GM20431 (cell line): ENCODE results near the gene EPHA6.

Source experiments
- in situ Hi-C: fragments of 300-500 bp; cut with MseI, MboI; formaldehyde crosslinking; loops from one replicate; pipeline ENCODE4 v1.15.0; 2020; ENCODE audit warnings: low sequenced_read_pairs; ENCODE audit not compliant: unreplicated experiment

The EPHA6 gene

DNA sequence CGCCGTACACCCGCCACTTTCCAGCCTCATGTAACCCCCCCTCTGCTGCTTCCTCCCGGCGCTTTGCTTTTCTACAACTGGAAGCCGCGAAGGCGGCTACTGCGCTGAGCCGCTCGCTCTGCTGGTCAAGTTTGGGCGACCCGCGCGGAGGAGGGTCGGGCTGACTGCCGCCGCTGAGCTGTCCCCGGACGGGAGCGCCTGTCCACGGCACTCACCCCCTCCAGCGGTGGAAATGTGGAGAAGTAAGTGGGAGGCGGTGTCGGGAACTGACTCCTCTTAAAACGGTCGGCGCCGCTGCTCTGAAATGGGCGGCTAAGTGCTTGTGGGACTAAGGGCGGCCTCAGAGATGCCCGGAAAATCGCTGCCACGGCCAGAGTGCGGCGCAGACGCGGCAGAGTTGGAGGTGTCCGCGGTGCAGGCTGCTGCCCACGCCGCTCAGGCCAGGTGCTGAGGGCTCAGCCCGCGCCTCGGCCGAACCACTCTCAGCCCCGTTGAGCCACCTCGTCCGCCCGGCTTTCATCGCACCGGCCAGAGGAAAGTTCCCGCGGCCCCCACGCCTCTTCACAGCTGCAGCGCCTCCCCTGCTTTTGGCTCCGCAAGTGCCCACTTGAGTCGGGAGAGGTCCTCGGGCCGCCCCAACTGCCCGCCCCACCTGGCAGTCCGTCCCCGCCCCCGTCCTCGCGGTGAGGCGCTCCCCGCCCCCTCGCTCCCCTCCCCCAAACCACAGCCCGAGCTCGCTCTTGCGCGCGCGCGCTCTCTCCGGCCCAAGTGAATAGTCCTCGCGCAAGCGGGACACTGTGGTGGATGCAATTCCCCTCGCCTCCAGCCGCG, at the start of gene EPHA6:
Gene EPHA6 (plus strand): TSS at position 775 of the 831 bp plus-strand sequence.
- in situ Hi-C loops = no loop called here

- in situ Hi-C loops = no loop called here
Observed at GRCh38 chr3:96776818-96777217, 37.6 kb upstream of the EPHA6 start.

DNA sequence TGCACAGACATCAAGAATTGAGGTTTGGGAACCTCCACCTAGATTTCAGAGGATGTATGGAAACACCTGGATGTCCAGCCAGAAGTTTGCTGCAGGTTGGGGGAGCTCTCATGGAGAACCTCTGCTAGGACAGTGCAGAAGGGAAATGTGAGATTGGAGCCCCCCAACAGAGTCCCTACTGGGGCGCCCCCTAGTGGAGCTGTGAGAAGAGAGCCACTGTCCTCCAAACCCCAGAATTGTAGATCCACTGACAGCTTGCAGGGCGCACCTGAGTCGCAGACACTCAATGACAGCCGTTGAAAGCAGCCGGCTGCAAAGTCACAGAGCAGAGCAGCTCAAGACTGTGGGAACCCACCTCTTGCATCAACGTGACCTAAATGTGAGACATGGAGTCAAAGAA, 34.6 kb upstream of the EPHA6 start:
- in situ Hi-C loops = no loop called here

DNA sequence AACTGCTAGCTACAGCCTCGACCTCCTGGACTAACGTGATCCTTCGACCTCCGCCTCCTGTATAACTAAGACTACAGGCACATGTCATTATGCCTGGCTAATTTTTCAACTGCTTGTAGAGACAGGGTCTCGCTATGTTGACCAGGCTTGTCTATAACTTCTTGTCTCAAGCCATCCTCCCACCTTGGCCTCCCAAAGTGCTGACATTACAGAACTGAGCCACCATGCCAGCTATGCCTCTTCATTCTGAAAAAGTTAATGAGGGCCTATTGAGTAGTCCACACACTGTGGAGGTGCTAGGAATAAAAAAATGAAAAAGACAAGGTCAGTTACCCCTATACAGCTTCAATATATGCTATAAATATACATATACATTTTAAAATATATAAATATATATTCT, 18.3 kb upstream of the EPHA6 start:
- in situ Hi-C loops = no loop called here

DNA sequence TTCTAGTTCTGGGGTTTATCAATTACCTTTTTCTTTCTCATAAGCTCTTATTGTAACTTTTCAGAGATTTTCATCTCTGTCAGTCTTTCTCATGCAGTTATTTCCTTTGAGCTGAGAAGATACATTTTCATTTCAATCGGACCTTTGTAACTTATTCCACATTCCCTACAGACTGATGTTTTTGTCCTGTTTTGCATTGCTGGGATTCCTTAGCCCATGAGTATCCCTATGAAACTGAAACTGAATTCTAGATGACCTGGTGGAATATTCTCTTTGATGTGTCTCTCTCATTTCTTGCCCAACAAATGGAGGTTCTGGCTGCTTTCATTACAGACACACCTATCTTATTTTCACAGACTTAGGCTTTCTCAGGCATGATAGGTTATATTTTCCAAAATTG, 10.5 kb upstream of the EPHA6 start:
- in situ Hi-C loops = no loop called here

GRCh38 chr3:96806341-96806740, 8.1 kb upstream of the EPHA6 start:
- in situ Hi-C loops = no loop called here

- in situ Hi-C loops = no loop called here
Observed at GRCh38 chr3:96813134-96813819, 1.1 kb upstream of the EPHA6 start.

DNA sequence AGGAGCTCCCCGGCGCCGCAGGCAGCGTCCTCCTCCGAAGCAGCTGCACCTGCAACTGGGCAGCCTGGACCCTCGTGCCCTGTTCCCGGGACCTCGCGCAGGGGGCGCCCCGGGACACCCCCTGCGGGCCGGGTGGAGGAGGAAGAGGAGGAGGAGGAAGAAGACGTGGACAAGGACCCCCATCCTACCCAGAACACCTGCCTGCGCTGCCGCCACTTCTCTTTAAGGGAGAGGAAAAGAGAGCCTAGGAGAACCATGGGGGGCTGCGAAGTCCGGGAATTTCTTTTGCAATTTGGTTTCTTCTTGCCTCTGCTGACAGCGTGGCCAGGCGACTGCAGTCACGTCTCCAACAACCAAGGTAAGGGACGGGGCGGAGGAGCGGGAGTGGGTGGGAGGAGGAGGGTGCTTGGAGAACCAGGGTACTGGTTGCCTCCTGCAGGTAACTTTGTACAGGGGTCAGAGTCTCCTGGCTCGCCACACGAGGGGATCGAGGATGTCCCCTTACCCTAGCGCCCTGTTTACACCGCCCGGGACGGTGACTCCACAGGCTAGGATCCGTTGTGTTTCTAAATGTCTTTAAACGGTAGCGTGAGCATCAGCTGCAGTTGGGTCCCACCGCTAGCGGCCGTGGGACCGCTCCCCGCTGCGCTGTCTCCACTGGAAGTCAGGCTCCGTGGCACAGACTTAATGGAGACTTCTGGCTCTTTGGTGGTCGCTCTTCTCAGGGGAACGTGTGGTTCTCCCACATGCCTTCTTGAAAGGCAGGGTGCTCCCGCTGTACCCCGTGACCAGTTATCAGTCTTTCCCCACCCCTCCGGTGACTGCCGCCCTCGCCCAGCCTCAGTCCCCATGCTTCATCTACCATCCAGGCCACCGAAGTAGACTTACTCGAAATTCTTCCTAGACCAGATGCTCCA, 515 bp downstream of the EPHA6 start:
- in situ Hi-C loops = no loop called here

GRCh38 chr3:96831175-96831574, 16.8 kb downstream of the EPHA6 start:
- in situ Hi-C loops = no loop called here

DNA sequence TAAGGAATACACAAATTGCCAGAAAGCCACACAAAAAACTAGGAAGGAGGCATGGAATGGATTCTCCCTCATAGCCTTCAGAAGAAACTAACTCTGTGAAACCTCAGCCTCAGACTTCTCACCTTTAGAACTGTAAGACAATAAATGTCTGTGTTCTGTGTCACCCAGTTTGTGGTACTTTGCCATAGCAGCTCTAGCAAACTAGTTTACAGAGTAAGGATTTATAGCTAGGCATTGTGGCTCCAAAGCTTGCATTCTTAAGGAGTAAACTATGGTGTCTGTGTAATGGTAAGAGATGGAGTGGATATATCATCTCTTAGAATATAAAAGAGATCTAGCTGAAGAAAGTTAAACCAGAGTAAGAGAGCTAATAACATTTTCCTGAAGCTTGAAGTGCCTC, 18.9 kb downstream of the EPHA6 start:
- in situ Hi-C loops = no loop called here

GRCh38 chr3:96836153-96836915, 21.9 kb downstream of the EPHA6 start:
- in situ Hi-C loops = no loop called here

DNA sequence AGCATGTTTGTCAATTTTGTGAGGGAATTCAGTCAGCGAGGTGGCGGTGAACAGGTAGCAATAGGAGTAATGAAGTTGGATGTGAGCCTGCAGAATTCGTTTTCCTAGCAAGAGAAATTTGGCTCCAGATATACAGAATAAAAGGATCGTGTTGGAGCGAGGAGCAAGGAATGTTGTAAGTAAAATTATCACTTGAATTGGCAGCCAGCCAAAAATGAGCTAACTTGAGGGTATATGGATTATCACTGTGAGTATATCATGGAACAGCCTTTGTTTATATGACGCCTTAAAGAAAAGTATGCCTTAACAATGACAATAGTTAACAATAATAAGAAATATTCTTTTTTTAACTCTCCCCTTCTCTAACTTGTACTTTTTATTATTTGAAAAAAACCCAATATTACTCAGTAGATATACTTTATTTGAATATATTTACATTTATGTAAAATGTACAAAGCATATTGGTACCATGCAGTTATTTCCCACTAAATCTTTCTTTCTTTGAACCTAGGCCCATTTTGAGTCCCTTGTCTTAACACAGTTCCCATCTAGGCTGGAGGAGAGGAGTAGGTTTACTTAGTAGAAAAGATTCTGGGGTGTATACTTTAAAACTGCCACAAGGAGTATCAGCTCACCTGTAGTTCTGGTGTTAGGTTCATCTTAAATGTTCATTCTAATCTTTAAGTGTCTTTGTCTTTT, 29.3 kb downstream of the EPHA6 start:
- in situ Hi-C loops = no loop called here

GRCh38 chr3:96844204-96844514, 29.8 kb downstream of the EPHA6 start:
- in situ Hi-C loops = no loop called here

GRCh38 chr3:96852849-96853248, 38.5 kb downstream of the EPHA6 start:
- in situ Hi-C loops = no loop called here

DNA sequence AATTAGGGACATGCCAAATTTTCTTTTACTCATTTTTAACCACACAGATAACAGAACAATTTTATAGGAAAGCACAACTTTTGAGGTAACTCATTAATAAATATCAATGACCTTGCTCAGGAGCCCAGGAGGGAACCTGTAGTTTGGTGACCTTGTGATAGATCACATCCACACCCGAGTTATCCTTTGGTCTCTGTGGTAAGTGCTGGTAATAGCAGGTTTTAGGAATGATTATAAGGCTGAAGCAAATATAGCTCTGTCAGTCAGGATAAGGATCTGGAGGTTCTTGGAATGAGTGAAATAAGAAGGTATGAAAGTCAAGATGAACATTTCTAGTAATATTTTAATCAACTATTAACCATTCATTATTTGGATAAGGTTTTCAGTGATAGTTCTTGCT, 46.5 kb downstream of the EPHA6 start:
- in situ Hi-C loops = no loop called here

GRCh38 chr3:96863129-96863740, 48.8 kb downstream of the EPHA6 start:
- in situ Hi-C loops = no loop called here

- in situ Hi-C loops = no loop called here
Observed at GRCh38 chr3:96865605-96866004, 51.2 kb downstream of the EPHA6 start.

DNA sequence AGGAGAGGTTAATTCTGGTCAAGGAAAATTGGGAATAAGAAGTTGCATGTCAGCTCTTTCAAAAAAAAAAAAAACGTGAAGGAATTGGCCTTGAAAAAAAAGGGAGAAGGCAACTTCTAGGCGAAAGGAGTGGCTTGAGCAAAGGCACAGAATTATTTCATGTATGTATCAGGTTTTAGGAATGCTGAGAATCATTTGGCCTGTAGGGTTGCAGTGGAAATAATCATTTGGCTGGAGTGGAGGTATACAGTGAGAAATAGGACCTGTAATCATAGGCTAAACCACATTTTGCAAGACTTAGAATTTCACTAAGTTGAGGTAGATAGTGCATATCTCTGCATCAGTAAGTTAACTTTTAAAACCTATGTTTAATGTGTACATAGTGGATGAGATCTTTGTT, 54.9 kb downstream of the EPHA6 start:
- in situ Hi-C loops = no loop called here

GRCh38 chr3:96877510-96877909, 63.1 kb downstream of the EPHA6 start:
- in situ Hi-C loops = no loop called here
